Fibroblast of the conjunctiva (primary cell): ENCODE results near the gene PAXX.

ENCODE experiments used
- DNase-seq: peaks from one replicate; pipeline ENCODE4 v3.0.0-alpha.2; 2010; ENCODE audit warnings: low read depth

Gene PAXX

DNA sequence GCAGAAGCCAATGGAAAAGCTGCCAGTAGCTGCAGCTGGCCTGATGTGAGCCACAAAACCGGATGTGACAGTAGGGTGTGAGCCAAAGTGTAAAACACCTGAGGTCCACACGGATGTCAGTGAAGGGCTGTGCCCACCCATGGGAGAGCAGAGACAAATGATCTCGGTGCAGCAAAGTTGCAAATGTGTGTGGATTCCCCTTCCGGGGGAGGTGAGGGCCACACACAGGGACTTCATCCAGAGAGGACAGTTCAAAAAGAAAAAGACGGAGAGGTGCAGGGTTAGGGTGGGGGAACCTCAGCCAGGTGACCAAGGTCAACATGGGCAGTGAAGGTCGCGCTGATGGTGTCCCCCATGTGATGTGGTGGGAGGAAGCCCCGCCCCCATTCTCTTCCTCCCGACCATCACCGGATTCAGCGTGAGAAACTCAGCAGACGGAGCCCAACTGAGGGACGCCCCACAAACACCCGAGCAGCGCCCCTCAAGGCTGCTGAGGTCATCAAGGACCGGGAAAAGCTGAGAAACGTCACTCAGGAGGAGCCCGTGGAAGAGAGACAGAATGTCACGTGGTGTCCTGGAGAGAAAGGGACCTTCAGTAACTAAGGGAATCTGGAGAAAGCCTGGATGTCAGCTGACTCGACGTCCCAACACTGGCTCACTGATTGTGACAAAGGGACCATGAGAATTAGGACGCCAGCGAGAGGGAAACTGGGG is 26.3 kb upstream of the PAXX start:
- DNase-seq, result no peak

DNA sequence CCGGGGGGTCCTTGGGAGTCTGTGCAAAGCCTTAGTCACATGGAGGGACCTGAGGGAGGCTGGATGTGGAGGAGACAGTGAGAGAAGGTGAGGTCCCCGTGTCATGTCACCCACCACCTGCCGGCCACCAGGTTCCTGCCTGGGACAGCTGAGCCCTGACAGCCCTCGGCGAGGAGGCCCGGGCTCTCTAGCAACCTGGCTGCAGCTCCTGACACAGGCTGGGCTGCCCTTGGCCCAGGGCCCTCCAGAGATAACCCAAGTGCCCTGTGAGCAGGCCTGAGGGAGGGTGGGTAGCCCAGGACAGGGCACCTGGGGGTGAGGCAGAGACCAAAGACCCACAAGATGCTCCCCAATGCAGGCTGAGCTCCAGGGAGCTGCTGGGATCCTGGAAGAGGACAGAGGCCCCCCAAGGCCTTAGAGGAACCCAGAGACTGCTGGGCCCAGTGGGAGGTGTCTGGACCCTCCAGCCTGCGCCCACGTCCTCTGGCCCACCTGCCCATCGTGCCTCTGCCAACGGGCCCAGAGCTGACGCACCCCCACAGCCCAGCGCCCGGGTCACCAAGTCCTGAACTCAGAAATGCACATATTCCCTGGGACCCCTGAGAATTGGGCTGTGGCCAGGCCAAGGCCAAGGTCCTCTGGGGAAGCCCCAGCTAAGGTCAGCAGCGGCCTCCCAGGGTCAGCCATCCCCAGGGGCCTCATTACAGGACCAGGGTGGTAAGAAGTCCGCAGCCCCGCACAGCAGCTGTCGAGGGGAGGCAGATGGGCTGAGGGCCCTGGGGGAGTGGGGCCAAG is 23.7 kb upstream of the PAXX start:
- DNase-seq, result no peak

DNA sequence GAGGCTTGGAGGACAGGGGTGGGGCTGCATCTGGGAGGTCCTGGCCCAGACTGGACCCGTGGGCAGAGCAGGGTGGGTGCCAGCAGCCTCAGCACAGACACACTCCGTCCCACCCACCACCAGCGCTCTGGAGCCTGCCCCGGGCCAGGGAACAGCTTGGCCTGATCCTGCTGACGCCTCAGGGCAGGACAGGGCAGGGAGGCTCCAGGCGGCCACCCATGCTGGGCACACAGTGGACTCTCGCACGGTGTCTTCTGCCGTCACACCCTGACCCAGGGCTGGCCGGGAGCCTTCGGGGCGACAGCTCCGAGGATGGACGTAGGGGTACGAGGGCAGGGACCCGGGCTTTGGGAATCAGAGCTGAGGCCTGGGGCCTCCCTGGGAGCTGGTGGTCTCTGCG is 23.1 kb upstream of the PAXX start:
- DNase-seq, result no peak

DNA sequence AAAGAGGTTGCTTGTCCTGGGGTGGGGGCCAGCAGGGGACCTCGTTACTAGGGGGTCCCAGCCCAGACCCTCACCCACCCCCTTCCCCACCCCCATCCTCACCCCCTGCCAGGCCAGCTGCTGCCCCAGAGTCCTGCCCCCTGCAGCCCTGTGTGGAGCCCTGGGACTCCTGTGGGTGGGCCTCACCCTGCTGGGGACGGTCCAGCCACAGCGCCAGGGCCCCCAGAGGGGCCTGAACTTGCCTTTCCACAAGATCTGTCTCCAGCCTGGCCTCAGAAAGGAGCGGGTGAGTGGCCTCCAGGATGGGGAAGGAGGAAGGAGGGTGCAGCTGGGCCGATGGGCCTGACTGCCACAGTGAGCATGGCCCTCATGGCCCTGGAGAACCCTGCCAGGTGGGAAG is 22.4 kb upstream of the PAXX start:
- no peak for DNase-seq

DNA sequence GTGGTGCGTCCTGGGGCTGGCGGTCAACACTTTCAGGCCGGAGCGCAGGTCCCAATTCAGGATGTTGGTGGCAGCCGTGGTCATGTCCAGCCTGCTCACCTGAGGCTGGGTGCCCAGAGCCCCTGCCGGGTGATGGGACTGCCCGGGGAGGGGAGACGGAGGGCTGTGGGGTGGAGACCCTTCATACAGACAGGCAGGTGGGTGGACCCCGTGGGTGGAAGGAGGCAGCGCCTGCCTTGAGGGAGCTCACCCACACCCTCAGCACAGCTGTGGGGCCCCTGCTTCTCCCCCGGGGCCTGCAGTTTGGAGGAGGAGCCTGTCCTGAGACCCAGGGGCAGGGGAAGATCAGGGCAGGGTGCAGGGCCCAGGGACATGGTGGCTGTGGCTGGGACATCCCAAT is 21.9 kb upstream of the PAXX start:
- no peak for DNase-seq

DNA sequence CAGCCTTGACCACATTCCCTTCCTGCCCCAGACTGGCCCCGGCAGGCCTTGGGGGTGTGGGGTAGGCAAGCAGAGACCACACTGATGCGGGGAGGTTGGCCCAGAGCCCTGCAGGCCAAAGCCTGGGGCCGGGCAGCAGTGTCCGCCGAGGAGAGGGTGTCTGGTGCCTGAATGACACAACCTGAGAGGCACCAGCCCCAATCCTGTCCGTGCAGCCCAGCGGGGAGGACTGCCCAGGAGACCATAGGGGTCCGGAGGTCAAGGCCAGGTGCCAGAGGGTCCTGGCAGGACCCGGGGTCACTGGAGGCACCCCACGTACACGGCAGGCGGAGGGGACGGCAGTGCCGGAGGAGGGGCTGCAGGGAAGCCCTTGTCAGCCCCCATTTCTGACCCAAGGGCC is 20.5 kb upstream of the PAXX start:
- DNase-seq, result no peak

DNA sequence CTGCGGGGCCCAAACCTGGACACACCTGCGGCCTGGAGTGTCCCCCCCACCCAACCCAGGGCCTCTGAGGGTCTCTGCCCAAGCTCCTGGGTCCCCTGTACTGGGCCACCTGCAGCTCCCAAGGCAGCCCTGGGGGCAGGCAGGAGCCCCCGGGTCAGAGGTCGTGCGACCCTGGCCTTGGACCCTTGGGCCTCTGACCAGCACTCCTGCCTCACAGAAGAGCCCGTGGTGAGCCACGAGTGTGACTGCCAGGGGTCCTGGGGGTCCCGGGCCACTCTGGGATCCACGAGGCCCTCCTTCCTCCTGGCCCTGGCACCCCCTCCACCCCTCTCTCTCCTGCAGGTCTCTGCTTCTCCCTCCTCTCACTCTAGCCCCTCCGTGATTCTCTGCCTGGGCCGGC is 19.9 kb upstream of the PAXX start:
- no peak for DNase-seq

DNA sequence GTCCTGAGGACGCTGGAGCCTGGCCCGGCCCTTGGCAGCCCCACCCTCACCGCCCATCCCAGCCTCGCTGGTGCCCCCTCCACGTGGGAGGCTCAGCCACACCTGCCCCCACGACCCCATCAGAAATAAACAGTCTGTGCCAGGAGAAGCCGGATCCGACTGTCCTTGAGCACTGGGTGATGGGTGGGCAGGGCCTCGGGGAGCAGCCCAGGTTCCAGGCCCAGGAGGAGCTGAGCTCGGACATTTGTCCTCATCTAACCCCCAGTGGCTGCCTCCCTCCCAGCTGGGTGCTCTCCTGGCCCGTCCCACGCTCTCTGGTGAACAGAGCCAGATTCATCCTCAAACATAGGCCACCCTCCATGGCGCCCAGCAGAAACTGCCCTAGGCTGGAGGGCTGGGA is 19.5 kb upstream of the PAXX start:
- no peak for DNase-seq

DNA sequence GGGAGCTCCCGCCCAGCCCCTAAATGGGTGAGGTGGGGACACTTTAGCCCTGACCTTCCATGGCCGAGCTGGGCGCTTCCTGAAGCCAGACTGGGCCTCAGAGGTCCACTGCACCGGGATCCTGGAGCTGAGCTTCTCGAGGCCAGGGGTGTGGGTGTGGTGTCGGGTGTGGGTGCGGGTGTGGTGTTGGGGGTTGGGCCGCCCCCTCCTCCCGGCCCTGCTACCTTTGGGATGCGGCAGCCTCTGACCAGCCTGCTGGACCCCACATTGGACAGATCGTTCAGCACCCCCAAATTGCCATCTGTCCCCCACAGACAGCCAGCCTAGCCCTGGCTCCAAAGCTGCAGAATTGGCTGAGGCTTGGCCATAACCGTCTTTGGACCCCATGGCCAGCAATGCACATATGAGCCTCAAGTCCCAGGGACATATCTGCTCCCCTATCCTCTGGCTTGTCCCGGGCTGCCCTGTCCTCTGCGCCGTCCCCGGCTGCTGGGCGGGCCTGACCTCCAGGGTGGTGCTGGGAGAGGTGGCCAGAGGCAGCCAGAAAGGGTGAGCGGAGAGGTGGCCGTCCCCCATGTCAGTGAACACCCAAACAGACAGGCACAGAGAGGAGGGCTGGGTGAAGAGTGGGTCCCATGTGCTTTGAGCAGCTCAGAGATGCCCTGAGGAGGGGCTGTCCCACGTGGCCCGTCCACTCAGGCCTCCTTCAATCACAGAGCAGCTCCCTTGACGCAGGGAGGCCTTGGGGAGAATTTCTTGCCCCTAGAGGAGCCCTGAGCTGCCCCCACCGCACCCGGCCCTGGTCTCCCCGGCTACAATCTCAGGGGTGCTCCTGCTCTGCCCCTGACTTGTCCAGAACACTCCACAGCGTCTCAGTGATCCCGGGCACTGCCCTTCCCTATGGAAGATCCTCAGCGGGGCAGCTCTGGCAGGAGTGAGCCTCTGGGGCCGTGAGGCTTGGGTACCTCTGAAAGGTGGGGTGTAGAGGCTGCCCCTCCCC is 18.3 kb upstream of the PAXX start:
- no peak for DNase-seq

DNA sequence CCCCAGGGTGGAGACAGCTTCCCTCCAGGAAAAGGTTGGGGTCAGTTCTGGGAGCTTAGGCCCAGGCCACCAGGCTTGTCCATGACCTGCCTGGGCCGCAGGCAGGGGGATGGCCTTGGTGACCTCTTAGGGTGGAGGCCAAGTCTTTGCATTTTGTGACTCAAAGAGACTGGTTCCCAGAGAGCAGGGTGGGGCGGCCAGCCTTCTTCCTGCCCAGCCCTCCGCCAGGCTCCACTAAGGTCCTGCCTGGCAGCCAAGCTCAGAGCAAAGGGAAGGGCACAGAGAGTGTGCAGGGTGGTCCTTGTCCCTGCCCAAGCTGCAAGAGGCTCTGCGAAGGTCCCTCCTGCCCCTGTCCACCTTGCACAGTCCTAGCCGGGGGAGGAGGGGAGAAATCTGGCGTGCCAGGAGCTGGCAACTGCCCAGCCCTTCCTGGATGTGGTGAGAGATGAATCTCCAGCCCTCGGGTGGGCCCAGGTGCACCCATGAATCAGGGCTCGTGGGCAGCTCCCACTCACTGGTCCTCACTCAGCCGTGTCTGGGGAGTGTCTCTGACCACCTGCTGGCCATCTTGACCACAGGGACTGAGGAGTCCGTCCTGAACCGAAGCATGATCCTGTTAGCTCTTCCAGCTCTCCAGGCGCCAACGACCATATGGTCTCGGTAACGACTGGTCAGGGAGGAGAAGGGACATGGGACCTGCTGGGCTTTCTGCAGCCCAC is 17.2 kb upstream of the PAXX start:
- DNase-seq, result no peak

DNA sequence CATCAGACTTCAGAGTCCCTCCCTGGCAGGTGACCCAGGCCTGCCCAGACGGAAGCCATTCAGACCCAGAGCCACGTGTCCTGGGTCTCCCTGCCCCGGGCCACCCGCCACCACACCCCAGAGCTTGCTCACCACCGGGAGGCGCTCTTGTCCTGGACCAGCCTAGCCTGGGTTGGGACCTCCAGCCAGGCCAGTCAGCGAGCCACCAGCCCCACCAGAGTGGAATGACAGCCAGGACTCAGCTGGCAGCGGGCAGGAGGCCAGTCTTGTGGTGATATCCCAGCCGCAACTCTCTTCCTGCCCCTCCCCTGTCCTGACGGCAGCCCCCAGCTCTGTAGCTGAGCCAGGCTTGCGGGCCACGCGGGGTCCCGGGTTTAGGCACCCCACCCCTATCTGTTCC is 16.6 kb upstream of the PAXX start:
- no peak for DNase-seq

DNA sequence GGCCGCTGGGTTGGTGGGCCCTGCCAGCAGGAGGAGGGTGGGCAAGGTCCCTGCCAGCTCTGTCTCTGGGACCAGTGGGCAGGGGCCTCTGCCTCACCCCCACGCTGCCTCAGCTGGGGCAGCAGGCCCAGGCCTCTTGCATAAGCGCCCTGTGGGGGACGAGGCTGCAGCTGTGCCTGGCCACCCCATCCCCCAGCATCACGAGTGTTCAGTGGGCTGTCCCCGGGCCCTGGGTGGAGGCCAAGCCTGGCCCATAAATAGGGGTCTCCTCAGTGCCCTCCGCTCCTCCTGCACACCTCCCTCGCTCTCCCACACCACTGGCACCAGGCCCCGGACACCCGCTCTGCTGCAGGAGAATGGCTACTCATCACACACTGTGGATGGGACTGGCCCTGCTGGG is 15.0 kb upstream of the PAXX start, which contains the start of gene PTGDS:
TSS of gene PTGDS (plus strand) at position 282 of the 400 bp plus-strand sequence. CDS start at position 357, 75 bp downstream.
- no peak for DNase-seq

DNA sequence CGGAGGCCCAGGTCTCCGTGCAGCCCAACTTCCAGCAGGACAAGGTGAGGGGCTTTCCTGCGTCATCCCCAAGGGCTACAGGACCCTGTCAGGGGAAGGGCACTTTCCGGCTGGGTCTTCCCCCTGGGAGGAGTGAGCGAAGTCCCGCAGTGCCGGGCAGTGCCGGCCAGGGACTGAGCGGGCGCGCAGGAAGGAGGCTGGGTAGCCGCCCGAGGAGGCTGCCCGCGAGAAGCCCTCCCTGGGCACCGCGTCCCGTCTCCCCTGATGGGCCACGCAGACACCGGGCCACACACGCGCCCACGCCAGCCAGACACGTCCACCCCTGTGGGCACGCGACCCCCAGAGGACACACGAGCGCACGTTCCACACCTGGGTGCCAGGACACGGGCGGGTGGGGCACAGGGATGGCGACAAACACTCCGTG is 14.6 kb upstream of the PAXX start:
- DNase-seq, result no peak

DNA sequence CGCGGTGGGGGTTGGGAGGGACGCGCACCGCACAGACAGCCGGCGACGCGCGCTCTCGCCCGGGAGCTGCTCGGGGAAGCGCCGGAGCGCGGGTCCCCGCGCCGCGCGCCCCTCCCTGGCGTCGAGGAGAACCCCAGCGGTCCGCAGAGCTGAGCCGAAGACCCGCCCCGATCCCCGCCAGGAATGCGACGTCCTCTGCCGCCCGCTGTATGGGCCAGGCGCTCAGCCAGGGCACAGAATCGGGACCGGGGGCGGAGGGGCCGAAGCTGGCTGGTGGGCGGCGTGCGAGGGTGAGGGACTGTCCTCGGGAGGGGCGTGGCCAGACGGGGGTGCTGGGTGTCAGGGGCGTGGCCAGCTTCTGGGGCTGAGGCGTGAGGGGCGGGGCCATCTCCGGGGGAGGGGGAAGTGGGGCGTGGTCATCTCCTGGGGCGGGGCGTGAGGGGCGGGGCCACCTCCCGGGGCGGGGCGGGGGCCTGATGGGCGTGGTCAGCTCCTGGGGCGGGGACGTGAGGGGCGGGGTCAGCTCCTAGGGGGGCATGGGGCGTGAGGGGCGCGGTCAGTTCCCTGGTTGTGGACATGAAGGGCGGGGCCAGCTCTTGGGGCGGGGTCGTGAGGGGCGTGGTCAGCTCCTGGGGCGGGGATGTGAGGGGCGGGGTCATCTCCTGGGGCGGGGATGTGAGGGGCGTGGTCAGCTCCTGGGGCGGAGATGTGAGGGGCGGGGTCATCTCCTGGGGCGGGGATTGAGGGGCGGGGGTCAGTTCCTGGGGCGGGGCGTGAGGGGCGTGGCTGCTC is 14.0 kb upstream of the PAXX start:
- no peak for DNase-seq

DNA sequence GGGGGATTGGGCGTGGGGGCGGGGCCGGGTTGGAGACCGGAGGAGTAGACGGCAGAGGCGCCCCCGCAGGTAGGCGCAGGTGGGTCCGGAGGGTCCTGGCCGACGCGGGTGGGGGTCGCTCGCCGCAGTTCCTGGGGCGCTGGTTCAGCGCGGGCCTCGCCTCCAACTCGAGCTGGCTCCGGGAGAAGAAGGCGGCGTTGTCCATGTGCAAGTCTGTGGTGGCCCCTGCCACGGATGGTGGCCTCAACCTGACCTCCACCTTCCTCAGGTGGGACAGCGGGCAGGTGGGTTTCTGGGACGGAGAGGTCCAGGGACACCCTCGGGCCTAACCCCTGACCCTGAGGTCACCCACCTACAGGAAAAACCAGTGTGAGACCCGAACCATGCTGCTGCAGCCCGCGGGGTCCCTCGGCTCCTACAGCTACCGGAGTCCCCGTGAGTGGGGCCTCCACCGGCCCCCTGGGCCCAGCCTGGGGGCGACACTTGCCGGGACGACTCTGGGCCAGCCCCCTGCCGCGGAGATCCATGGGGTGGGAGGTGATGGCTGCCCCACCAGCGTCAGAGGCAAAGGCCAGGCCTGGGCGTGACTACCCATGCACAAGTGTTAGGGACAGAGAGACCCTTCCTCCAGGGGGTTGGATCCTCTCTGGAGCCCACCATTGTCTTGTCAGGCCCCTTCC is 13.2 kb upstream of the PAXX start:
- no peak for DNase-seq

DNA sequence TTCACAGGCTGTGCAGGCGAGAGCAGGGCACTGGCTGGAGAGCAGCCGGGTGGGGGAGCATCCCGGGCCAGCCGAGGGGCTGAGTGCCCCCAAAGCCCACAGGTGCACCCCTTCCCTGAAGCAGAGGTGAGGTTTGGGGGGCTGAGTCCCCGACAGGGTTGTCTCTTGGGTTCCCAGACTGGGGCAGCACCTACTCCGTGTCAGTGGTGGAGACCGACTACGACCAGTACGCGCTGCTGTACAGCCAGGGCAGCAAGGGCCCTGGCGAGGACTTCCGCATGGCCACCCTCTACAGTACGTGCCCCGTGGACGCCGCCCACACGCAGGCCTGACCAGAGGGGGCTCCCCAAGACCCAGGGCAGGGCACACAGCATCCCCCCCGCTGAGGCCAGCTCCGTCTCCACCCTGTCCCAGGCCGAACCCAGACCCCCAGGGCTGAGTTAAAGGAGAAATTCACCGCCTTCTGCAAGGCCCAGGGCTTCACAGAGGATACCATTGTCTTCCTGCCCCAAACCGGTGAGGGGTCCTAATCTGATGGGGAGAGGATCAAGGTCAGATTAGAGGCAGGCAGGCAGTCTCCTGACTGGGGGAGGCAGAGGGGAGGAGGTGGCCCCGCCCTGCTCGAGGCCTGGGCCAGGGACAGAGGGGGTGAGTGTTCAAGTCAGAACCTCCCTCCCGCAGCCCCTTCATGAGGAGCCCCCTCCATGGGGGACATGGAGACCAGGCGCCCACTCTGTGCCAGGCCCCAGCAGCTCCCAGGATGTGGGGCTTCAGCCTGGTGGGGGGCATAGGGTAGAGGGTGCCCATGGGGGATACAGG is 12.2 kb upstream of the PAXX start:
- no peak for DNase-seq

DNA sequence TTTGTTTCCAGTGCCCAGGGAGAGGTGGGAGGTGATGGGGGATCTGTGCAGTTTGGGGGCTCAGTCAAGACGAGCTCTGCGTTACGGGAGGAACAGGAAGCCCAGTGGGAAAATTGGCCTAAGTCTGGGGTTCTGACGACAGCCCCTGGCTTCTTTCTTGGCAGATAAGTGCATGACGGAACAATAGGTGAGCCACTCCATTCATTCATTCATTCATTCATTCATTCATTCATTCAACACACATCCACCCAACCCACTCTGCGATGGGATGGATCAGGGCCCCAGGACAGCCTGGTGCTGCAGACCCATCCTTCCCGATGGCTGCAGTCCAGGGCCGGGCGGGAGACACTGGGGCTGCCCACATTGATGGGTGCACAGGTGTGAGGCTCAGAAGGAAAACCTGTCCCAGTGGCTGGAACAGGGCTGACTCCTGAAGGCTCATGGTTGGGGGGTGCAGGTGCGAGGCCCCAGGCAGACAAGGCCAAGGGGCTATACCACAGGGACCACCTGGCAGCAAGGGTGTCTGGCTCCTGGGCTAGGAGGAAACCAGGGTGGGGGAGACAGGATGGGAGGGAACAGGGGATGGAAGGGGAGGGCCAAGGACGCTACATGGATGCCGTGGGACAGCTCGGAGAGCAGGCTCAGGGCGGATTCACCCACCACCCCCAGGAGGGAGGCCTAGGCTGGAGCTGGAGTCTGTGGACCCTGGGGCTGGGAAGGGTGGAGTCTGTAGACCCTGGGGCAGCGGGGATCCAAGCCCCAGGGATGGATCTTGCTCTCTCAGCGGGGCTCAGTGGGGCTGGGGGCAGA is 11.3 kb upstream of the PAXX start:
- DNase-seq, result no peak

DNA sequence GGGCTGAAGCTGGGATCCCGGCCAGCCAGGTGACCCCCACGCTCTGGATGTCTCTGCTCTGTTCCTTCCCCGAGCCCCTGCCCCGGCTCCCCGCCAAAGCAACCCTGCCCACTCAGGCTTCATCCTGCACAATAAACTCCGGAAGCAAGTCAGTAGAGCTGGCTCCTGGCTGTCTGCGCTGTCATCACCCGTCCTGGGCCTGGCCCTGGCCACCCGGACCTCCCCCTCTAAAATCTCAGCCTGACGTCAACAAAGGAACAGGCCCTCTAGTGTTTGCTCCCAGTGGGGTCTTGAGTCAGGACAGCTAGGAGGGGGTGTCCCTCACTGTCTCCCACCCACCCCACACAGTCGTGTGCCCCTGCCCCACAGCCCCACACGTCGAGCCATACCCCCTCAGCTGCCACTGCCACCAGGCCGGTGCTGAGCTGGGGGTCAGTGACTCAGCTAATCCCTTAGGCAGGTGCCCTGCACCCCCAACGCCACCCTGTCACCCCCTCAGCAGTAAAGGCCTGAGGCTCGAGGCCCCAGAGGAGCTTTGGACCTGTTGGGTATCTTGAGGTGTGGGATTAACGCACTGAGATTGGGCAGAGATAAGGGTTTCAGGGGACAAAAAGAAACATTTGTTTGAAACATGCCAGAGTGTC is 10.5 kb upstream of the PAXX start:
- DNase-seq, result no peak
